Panc1 (cell line): ENCODE measurements around the gene CACNA1C.

Experiments used
- POLR2AphosphoS5 ChIP-seq: IDR thresholded peaks from 2 replicates; pipeline ENCODE4 v1.6.1; 2012; ENCODE audit warnings: mild to moderate bottlenecking, low read depth, low read length, moderate library complexity
- REST ChIP-seq, 2 experiments: IDR thresholded peaks; 2 replicates each; pipeline ENCODE4 v1.6.1; 2011 to 2012; ENCODE audit warnings: low read depth in 2 of 2, control low read depth in 1 of 2, low read length in 1 of 2, mild to moderate bottlenecking in 1 of 2, moderate library complexity in 1 of 2; ENCODE audit not compliant: insufficient read depth in 1 of 2
- SIN3A ChIP-seq: IDR thresholded peaks from 2 replicates; pipeline ENCODE4 v1.6.1; 2012; ENCODE audit warnings: low read depth, mild to moderate bottlenecking, low read length, moderate library complexity, borderline replicate concordance; ENCODE audit not compliant: insufficient read depth
- TCF7L2 ChIP-seq: IDR thresholded peaks from 2 replicates; pipeline ENCODE4 v1.6.1; 2011; ENCODE audit warnings: mild to moderate bottlenecking, low read depth, low read length, inconsistent platforms
- TF ChIP-seq, protein P1 (sequence below): fragments of 450-650 bp; IDR thresholded peaks from 2 replicates; pipeline ENCODE4 v1.5.1; 2017; ENCODE audit warnings: mild to moderate bottlenecking

GRCh38 chr12:2382370-2383155 lies 329.8 kb downstream of the CACNA1C start:
- TF ChIP-seq, protein P1, sequence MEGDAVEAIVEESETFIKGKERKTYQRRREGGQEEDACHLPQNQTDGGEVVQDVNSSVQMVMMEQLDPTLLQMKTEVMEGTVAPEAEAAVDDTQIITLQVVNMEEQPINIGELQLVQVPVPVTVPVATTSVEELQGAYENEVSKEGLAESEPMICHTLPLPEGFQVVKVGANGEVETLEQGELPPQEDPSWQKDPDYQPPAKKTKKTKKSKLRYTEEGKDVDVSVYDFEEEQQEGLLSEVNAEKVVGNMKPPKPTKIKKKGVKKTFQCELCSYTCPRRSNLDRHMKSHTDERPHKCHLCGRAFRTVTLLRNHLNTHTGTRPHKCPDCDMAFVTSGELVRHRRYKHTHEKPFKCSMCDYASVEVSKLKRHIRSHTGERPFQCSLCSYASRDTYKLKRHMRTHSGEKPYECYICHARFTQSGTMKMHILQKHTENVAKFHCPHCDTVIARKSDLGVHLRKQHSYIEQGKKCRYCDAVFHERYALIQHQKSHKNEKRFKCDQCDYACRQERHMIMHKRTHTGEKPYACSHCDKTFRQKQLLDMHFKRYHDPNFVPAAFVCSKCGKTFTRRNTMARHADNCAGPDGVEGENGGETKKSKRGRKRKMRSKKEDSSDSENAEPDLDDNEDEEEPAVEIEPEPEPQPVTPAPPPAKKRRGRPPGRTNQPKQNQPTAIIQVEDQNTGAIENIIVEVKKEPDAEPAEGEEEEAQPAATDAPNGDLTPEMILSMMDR, result 0 out of 2 replicates have a peak, but pooled peaks have one; percentile 15
- TF ChIP-seq SIN3A, result no peak
- no peak for TF ChIP-seq REST (IDR thresholded peaks at IDR 0.05; ENCODE audit: insufficient read depth in 1 of 2, low read depth in 2 of 2, low read length in 1 of 2)
- TF ChIP-seq POLR2AphosphoS5, result no peak
- no peak for TF ChIP-seq TCF7L2
